ENCODE data around the gene ELOB. TPM values are rescaled to one million over a fixed set of nuclear protein-coding genes. Genes with fewer than 3 reads are reported as not detected.

The ELOB gene
- total RNA-seq, 4 donors from 2014 or later, result 216 to 970 (median 375) TPM

DNA sequence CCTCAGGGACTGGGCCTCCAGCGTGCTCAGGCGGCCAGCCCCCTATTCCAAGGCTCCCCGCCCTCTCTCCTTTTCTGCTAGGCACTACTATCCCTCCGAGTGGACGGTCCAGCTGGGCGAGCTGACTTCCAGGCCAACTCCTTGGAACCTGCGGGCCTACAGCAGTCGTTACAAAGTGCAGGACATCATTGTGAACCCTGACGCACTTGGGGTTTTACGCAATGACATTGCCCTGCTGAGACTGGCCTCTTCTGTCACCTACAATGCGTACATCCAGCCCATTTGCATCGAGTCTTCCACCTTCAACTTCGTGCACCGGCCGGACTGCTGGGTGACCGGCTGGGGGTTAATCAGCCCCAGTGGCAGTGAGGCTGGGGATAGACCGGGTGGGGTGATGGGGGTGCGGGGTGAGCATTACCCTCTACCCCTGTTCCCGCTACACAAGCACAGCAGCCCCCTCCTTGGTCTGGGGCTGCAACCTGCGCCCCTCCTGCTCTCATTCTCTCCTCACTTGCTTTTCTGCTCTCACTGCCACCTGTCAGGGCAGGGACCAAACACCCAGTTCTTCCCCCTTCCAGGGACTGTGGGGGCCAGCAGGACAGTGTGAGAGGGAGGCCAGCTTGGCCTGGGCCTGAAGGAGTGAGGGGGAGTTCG, 22.3 kb upstream of the ELOB start:
- Histone ChIP-seq H3K9me3 (peaks cover 0 to 12% (median 6%) of the 10 kb centered on the region in 3 donors), H3K4me1 (no peaks in the 10 kb centered on the region), H3K27me3 (peaks cover 0 to 12% (median 12%) of the 10 kb centered on the region in 3 donors), H3K4me3 (no peak overlapping the region), H3K27ac (no peak overlapping the region), H3K36me3 (no peaks in the 10 kb centered on the region)
- TF ChIP-seq, protein P1, sequence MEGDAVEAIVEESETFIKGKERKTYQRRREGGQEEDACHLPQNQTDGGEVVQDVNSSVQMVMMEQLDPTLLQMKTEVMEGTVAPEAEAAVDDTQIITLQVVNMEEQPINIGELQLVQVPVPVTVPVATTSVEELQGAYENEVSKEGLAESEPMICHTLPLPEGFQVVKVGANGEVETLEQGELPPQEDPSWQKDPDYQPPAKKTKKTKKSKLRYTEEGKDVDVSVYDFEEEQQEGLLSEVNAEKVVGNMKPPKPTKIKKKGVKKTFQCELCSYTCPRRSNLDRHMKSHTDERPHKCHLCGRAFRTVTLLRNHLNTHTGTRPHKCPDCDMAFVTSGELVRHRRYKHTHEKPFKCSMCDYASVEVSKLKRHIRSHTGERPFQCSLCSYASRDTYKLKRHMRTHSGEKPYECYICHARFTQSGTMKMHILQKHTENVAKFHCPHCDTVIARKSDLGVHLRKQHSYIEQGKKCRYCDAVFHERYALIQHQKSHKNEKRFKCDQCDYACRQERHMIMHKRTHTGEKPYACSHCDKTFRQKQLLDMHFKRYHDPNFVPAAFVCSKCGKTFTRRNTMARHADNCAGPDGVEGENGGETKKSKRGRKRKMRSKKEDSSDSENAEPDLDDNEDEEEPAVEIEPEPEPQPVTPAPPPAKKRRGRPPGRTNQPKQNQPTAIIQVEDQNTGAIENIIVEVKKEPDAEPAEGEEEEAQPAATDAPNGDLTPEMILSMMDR (IDR thresholded peaks at IDR 0.05 in 4 of 5, conservative IDR thresholded peaks at IDR 0.05 in 1 of 5), result no peak
- no peak for TF ChIP-seq POLR2A (IDR thresholded peaks at IDR 0.05)
- DNase-seq (no peak), ATAC-seq (no peak)
- in situ Hi-C loops (cut with MboI; ENCODE audit: low sequenced_read_pairs in 4 of 4) (no loop called here), intact Hi-C loops (cut with DNase I; ENCODE audit: low total_unique reads) (no loop called here)

DNA sequence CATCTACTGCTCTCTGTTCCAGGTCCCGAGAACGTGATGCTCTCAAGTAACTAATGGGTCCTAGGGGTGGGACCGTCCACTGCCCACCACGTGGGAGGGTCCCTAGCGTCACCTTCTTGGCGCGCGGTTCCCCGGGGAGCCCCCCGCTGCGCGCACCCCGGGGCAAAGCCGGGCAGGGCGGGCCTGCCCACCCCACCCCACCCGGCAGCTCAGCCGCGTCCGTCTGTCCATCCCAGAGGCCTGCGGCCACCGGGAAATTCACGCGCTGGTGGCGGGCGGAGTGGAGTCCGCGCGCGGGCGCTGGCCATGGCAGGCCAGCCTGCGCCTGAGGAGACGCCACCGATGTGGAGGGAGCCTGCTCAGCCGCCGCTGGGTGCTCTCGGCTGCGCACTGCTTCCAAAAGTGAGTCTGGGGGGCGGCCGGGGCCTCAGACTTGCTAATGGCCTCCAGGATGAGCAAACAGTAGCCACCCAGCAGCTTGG, 21.7 kb upstream of the ELOB start:
- TF ChIP-seq, protein P1 (IDR thresholded peaks at IDR 0.05 in 4 of 5, conservative IDR thresholded peaks at IDR 0.05 in 1 of 5), result no peak
- no peak for TF ChIP-seq POLR2A (IDR thresholded peaks at IDR 0.05)
- H3K9me3 ChIP-seq, result peaks cover 0 to 6% (median 2%) of the 10 kb centered on the region in 3 donors
- no peak overlapping the region for H3K4me3 ChIP-seq
- H3K27ac ChIP-seq, result no peak overlapping the region
- ATAC-seq (no peak), DNase-seq (no peak)
- in situ Hi-C loops (cut with MboI; ENCODE audit: low sequenced_read_pairs in 4 of 4) (no loop called here), intact Hi-C loops (cut with DNase I; ENCODE audit: low total_unique reads) (no loop called here)
- H3K4me1 ChIP-seq, result no peaks in the 10 kb centered on the region
- H3K27me3 ChIP-seq, result peaks cover 0 to 12% (median 8%) of the 10 kb centered on the region in 3 donors
- no peaks in the 10 kb centered on the region for H3K36me3 ChIP-seq

DNA sequence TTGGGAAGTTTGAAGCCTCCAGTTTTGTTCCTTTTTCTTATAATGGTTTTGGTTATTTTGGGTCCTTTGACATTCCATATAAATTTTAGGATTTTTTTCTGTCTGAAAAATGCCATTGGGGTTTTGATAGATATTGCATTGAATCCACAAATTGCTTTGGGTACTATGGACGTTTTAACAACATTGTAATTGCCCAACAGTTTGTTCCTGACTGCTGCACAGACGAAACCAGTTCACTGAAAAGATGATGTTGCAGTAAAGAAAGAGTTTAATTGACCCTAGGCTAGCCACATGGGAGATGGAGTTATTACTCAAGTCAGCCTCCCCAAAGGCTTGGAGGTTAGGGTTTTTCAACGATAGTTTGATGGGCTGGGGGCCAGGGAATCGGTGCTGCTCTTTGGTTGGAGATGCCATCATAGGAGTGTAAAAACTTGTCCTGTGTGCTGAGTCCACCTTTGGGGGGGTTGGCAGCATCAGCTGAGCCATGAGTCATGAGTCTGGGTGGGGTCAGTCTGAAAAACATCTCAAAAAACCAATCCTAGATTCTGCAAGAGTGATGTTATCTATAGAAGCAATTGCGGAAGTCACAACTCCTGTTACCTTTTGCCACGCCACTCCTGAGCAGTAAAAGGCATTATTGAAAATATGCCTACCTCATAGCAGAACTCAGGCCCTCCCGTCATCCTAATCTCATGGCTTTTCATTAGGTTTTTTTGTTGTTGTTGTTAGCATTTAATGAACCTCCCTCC, 18.5 kb upstream of the ELOB start:
- H3K27me3 ChIP-seq, result peaks cover 4 to 29% (median 23%) of the 10 kb centered on the region in 3 donors
- no peaks in the 10 kb centered on the region for H3K36me3 ChIP-seq
- no peaks in the 10 kb centered on the region for H3K9me3 ChIP-seq
- TF ChIP-seq, protein P1 (IDR thresholded peaks at IDR 0.05 in 4 of 5, conservative IDR thresholded peaks at IDR 0.05 in 1 of 5), result no peak
- TF ChIP-seq POLR2A (IDR thresholded peaks at IDR 0.05), result no peak
- no peaks in the 10 kb centered on the region for H3K4me1 ChIP-seq
- no peak overlapping the region for H3K27ac ChIP-seq
- H3K4me3 ChIP-seq, result no peak overlapping the region
- DNase-seq (no peak), ATAC-seq (no peak)
- intact Hi-C loops (cut with DNase I; ENCODE audit: low total_unique reads), result no loop called here
- in situ Hi-C loops (cut with MboI; ENCODE audit: low sequenced_read_pairs in 4 of 4), result no loop called here

DNA sequence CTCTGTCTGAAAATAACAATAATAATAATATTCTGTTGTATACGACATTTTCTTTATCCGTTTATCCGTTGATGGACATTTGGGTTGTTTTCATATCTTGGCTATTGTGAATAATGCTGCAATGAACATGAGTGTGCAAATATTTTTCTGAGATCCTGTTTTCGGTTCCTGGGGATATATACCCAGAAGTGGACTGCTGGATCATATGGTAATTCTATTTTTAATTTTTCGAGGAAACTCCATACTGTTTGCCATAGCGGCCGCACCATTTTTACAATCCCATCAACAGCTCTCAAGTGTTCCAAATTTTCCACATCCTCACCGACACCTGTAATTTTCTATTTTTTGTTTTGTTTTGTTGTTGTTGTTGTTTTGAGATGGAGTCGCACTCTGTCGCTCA, 15.9 kb upstream of the ELOB start:
- no peaks in the 10 kb centered on the region for H3K36me3 ChIP-seq
- H3K4me3 ChIP-seq, result no peak overlapping the region
- DNase-seq, result no peak
- H3K9me3 ChIP-seq, result no peaks in the 10 kb centered on the region
- ATAC-seq, result no peak
- peaks cover 22 to 41% (median 37%) of the 10 kb centered on the region in 3 donors for H3K27me3 ChIP-seq
- no peak for TF ChIP-seq POLR2A (IDR thresholded peaks at IDR 0.05)
- TF ChIP-seq, protein P1 (IDR thresholded peaks at IDR 0.05 in 4 of 5, conservative IDR thresholded peaks at IDR 0.05 in 1 of 5), result no peak
- in situ Hi-C loops (cut with MboI; ENCODE audit: low sequenced_read_pairs in 4 of 4), result no loop called here
- H3K27ac ChIP-seq, result no peak overlapping the region
- no peaks in the 10 kb centered on the region for H3K4me1 ChIP-seq
- intact Hi-C loops (cut with DNase I; ENCODE audit: low total_unique reads), result no loop called here
